ENCODE data around the gene MON1B.

The MON1B gene

GRCh38 chr16:77250400-77250799 lies 59.4 kb downstream of the MON1B start:
- DNase-seq (ENCODE audit: low read depth), result no peak

All from HS-27A (cell line).